Umbilical cord (tissue), 2 donors: ENCODE measurements around the gene SYTL5. TPM values are rescaled to one million over a fixed set of nuclear protein-coding genes. Genes with fewer than 3 reads are reported as not detected.

Experiments
- DNase-seq: peaks from one replicate; pipeline ENCODE4 v3.0.0-alpha.2; 2015; ENCODE audit warnings: low spot score
- total RNA-seq: library from RNA; depleted of rRNA; stranded (reverse); fragments of >200 nt; gene quantifications from one replicate; pipeline ENCODE4 v1.2.3, GENCODE V29; 2014; ENCODE audit warnings: low replicate concordance; ENCODE audit not compliant: insufficient read depth

The SYTL5 gene
- total RNA-seq, 1 donor from 2014 or later = 5.8 TPM

GRCh38 chrX:38087594-38087993 lies 81.2 kb downstream of the SYTL5 start:
- DNase-seq = peak; percentile 6

- no peak for DNase-seq
Measured at GRCh38 chrX:38089173-38089982, 83.0 kb downstream of the SYTL5 start.

- DNase-seq = no peak
Measured at GRCh38 chrX:38095971-38096529, 89.7 kb downstream of the SYTL5 start.

GRCh38 chrX:38099688-38100087 lies 93.3 kb downstream of the SYTL5 start:
- DNase-seq = no peak

GRCh38 chrX:38102240-38102639 lies 95.9 kb downstream of the SYTL5 start:
- no peak for DNase-seq

- DNase-seq = no peak
Measured at GRCh38 chrX:38102875-38103274, 96.5 kb downstream of the SYTL5 start.

- no peak for DNase-seq
Measured at GRCh38 chrX:38103857-38104812, 97.8 kb downstream of the SYTL5 start.

GRCh38 chrX:38105216-38105725 lies 98.9 kb downstream of the SYTL5 start:
- no peak for DNase-seq

- no peak for DNase-seq
Measured at GRCh38 chrX:38106991-38107655, 100.8 kb downstream of the SYTL5 start.

- DNase-seq = no peak
Measured at GRCh38 chrX:38108364-38108763, 102.0 kb downstream of the SYTL5 start.

GRCh38 chrX:38109042-38109898 lies 102.9 kb downstream of the SYTL5 start:
- no peak for DNase-seq

GRCh38 chrX:38110231-38110630 lies 103.9 kb downstream of the SYTL5 start:
- no peak for DNase-seq

GRCh38 chrX:38111196-38111595 lies 104.8 kb downstream of the SYTL5 start:
- no peak for DNase-seq

- no peak for DNase-seq
Measured at GRCh38 chrX:38112566-38112965, 106.2 kb downstream of the SYTL5 start.

GRCh38 chrX:38116706-38117105 lies 110.4 kb downstream of the SYTL5 start:
- DNase-seq = no peak

GRCh38 chrX:38117485-38117884 lies 111.1 kb downstream of the SYTL5 start:
- DNase-seq = no peak

- DNase-seq = no peak
Measured at GRCh38 chrX:38124000-38124399, 117.6 kb downstream of the SYTL5 start.

GRCh38 chrX:38126179-38126578 lies 119.8 kb downstream of the SYTL5 start:
- no peak for DNase-seq

- DNase-seq = no peak
Measured at GRCh38 chrX:38127961-38128360, 121.6 kb downstream of the SYTL5 start.

- DNase-seq = no peak
Measured at GRCh38 chrX:38129366-38129765, 123.0 kb downstream of the SYTL5 start.
